SIG-M5 (cell line): Measurements from ENCODE around the gene DNAH1.

ENCODE experiments used
- DNase-seq: peaks from one replicate; lab custom pipeline; 2025; lab: John Stamatoyannopoulos, UW

DNAH1 gene

GRCh38 chr3:52404391-52404790 lies 88.3 kb downstream of the DNAH1 start:
- DNase-seq: no peak

GRCh38 chr3:52405066-52405465 lies 88.9 kb downstream of the DNAH1 start:
- no peak for DNase-seq

GRCh38 chr3:52405601-52406110 lies 89.5 kb downstream of the DNAH1 start:
- no peak for DNase-seq

GRCh38 chr3:52406231-52406661 lies 90.1 kb downstream of the DNAH1 start:
- no peak for DNase-seq

- DNase-seq: no peak
Observed at GRCh38 chr3:52406791-52407510, 90.8 kb downstream of the DNAH1 start.

- no peak for DNase-seq
Observed at GRCh38 chr3:52407779-52408178, 91.7 kb downstream of the DNAH1 start.

- DNase-seq: no peak
Observed at GRCh38 chr3:52408466-52408865, 92.3 kb downstream of the DNAH1 start.

GRCh38 chr3:52415800-52416199 lies 99.7 kb downstream of the DNAH1 start:
- no peak for DNase-seq

GRCh38 chr3:52420388-52420787 lies 104.3 kb downstream of the DNAH1 start:
- DNase-seq: no peak

GRCh38 chr3:52422669-52423068 lies 106.5 kb downstream of the DNAH1 start:
- DNase-seq: no peak

GRCh38 chr3:52423173-52423572 lies 107.1 kb downstream of the DNAH1 start:
- DNase-seq: no peak

- DNase-seq: no peak
Observed at GRCh38 chr3:52428151-52429005, 112.3 kb downstream of the DNAH1 start.

- DNase-seq: no peak
Observed at GRCh38 chr3:52429031-52429430, 112.9 kb downstream of the DNAH1 start.

GRCh38 chr3:52429779-52430415 lies 113.8 kb downstream of the DNAH1 start:
- DNase-seq: no peak

- DNase-seq: no peak
Observed at GRCh38 chr3:52430416-52430810, 114.3 kb downstream of the DNAH1 start.

GRCh38 chr3:52431459-52432223 lies 115.5 kb downstream of the DNAH1 start:
- no peak for DNase-seq

GRCh38 chr3:52432225-52432624 lies 116.1 kb downstream of the DNAH1 start:
- DNase-seq: no peak

- DNase-seq: no peak
Observed at GRCh38 chr3:52432691-52433141, 116.6 kb downstream of the DNAH1 start.

- DNase-seq: no peak
Observed at GRCh38 chr3:52433328-52433995, 117.3 kb downstream of the DNAH1 start.

- DNase-seq: no peak
Observed at GRCh38 chr3:52433996-52434479, 117.9 kb downstream of the DNAH1 start.
